ENCODE results near the gene DHX57. TPM values are rescaled to one million over a fixed set of nuclear protein-coding genes. Genes with fewer than 3 reads are reported as not detected.

Gene DHX57
- polyA plus RNA-seq, 4 donors = 28.0 to 38.4 (median 34.9) TPM

GRCh38 chr2:38754506-38754905, 121.2 kb downstream of the DHX57 start:
- DNase-seq (ENCODE audit: low read depth in 4 of 4, low spot score in 3 of 4) = no peak

GRCh38 chr2:38754049-38754448, 121.7 kb downstream of the DHX57 start:
- no peak for DNase-seq (ENCODE audit: low read depth in 4 of 4, low spot score in 3 of 4)

DNA sequence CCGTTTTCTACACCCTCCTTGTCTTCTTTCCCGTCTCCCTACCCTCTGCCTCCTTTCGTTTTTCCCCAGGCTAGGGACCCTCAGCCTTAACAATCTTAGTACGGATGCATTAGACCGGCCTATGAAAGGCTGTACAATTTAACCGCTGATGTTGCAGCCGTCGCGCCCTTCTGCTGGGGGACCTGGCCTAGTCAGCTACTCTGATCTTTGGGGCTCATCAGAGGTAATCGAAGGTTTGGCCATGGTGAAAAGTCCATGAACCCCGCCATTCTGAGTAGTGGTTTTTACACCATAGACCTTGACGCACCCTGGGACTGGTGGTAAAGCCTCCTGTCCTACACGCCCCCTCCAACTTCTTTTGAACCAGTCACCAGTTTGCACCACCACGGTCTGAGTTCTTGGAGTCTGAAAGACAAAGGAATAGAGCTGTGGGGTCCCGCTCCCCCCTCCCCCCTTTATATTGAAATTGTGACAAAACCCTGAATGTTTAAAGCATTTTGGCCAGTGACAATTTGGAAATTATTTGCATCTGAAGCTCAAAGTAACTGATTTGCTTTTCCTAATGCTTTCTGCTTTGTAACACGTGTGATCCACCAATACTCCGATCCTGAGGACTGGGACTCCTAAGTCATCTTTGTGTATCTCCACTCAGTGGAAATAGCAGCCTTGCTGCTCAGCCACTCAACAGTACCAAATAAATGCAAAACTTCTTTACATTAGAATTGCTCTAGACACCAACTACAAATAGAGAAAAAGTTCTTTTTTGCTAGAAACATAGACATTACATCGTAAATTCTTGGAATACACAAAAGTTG, 123.9 kb downstream of the DHX57 start:
- DNase-seq (ENCODE audit: low read depth in 4 of 4, low spot score in 3 of 4) = no peak

DNA sequence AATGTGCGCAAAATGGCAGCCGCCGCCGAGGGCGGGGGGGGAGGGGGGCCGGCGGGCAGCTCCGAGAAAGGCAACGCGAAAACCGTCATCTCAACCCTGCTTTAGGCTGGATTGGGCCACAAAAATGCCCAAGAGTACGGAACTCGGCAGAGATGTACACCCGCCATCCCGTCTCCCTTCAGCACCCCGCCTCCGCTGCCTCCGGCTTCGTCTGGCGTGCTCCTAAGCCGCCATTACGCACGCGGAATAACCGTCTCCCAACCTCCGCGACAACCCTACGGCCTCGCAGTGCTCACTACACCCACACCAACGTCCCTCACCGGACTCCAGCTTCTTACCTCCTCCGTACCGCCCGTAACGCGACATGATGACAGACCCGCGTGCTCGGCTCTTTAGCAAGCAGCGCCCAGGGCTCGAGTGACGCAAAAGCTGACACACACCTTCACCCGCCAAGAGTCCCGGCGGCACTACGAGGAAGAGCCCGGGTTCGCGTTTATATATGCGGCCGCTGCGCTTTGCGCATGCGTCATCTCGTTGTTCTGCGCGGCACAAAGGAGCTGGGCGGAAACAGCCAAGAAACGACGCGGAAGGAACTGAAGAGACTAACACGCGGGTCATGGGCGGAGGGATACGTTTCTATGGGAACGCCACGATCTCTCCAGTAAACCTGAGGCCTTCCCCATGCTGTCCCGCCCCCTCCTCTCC, 124.7 kb downstream of the DHX57 start, which contains the start of gene SRSF7:
Gene SRSF7, minus strand, starts transcription at position 471 of the 705 bp plus-strand sequence. Its CDS starts 105 bp downstream, at position 366.
- DNase-seq (ENCODE audit: low read depth in 4 of 4, low spot score in 3 of 4) = peak; percentile 98 to 100 (median 99)

DNA sequence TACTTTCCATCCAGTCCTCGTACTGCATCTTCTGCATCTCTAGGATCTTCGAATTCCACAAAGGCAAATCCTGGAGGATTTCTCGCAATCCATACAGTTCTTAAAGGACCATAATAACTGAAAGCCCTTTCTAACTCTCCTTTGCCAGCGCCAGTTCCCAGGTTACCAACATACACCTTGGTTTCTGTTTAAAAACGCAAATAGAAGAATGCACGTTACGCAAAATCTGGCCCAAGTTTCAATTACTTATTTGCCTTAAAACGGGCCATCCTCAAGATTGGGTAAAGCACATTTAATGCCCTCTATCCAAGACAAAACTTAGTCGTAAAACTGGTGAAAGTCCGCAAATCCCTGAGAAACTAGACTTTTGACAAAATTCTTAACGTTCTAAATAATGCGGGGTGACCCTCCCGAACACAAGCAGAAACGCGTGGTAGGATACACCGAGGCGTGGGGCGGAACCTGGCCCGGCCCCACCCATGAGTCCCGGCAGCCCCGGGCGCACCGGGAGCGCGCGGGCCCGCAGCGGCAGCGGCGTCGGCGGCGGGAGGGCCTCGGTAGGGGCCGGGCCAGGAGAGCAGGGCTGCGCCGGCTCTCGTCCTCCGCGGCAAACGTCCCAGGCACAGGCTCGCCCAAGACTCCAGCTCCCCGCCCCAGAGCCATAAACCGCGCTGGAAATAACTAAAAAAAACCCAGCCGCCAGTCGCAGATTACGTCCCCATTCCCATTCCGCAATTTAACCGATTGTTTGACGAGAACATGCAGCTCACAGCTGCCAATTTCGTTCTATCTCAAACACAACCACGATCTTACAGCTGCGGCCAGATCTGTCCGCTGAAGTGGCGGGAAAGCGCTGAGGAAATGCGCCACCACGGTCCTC, 125.5 kb downstream of the DHX57 start:
- DNase-seq (ENCODE audit: low read depth in 4 of 4, low spot score in 3 of 4) = peak in 1 of 4 donors; percentile 32

DNA sequence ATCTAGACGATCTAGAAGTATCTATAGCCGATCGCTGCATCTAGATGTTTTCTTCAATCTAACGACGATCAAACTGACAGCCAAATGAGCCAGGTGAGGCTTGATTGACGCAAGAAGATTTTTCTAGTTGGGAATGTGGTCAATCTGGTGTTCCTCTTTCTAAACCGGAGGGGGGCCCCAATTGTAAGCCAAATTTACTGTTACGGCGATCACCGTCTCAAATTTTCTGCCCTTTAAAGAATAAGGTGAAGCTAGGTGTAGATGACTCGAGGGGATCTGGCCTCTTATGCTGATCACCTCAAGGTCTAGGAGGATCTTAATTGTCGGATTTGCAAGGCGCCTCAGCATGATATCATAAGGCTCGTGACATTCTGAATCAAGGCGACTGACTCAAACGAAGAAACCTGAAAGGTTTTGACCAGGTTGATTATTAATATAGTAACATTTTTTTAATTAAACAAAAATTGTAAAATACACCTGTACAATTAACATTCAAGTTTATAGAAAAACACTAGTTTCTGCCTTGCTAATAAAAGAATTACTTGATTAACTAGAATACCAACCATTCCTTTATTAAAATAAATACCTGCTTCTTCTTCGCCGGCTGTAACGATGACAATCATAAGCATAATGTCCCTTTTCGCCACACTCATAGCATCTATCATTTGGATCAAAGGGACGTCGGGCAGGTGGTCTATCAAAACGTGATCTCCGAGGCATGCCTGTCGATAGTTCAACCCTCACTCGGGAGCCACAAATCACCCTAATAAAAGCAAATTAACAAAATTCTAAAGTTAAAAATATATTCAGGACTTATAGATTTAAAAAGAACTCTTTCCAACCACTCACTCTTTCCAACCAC, 126.6 kb downstream of the DHX57 start:
- no peak for DNase-seq (ENCODE audit: low read depth in 4 of 4, low spot score in 3 of 4)

DNA sequence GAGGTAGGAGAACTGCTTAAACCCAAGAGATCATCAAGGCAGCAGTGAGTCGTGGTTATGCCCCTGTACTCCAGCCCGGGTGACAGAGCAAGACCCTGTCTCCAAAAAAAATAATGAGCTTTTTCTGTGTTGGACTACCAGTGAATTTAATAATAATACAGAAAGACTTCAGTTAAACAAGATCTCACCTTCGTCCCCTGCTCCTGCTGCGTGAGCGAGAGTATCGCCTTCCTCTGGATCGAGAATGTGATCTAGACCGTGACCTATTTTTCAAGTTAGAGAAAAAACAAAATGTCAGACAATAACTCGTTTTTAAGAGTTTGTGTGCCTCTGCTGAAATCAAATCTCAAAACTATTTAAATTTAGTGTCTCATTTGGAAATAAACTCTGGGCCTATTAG, 127.3 kb downstream of the DHX57 start:
- DNase-seq (ENCODE audit: low read depth in 4 of 4, low spot score in 3 of 4) = no peak

GRCh38 chr2:38747819-38748218, 127.9 kb downstream of the DHX57 start:
- no peak for DNase-seq (ENCODE audit: low read depth in 4 of 4, low spot score in 3 of 4)

Other genes starting within 250 kb of the DHX57 start
- gene GALM, start 209.8 kb downstream of the DHX57 start, polyA plus RNA-seq (ENCODE audit: insufficient read length in 4 of 4) = 10 to 100 TPM; 21.1 to 62.7 (median 54.6) TPM
- 100 to 1,000 TPM; 235 to 287 (median 243) TPM for gene SRSF7, start 124.6 kb downstream of the DHX57 start, polyA plus RNA-seq (ENCODE audit: insufficient read length in 4 of 4)
- 10 to 100 TPM; 18.9 to 22.5 (median 20.5) TPM for gene GEMIN6, start 97.7 kb downstream of the DHX57 start, polyA plus RNA-seq (ENCODE audit: insufficient read length in 4 of 4)
- gene MORN2, start within 50 bp of the DHX57 start, polyA plus RNA-seq (ENCODE audit: insufficient read length in 4 of 4) = 10 to 100 TPM; 23.3 to 61.7 (median 52.1) TPM
- gene ARHGEF33, start 13.9 kb upstream of the DHX57 start, polyA plus RNA-seq (ENCODE audit: insufficient read length in 4 of 4) = 1 to 10 TPM; 1.9 to 3.8 (median 2.4) TPM
- gene SOS1, start 245.1 kb upstream of the DHX57 start, polyA plus RNA-seq (ENCODE audit: insufficient read length in 4 of 4) = 10 to 100 TPM; 55.4 to 57.6 (median 56.9) TPM